Midbrain (tissue), 1 donor: Measurements from ENCODE around the gene LSM2.
A peak's percentile ranks its signal among the peaks of the same experiment; 100 is the strongest.
"Not testable (repeated sequence)": the region's sequence is repeated elsewhere in the genome, so short reads cannot be mapped to it uniquely, and the experiment has no call there.

Experiments
- DNase-seq: peaks from one replicate; lab custom pipeline; 2025; lab: John Stamatoyannopoulos, UW

The LSM2 gene

DNA sequence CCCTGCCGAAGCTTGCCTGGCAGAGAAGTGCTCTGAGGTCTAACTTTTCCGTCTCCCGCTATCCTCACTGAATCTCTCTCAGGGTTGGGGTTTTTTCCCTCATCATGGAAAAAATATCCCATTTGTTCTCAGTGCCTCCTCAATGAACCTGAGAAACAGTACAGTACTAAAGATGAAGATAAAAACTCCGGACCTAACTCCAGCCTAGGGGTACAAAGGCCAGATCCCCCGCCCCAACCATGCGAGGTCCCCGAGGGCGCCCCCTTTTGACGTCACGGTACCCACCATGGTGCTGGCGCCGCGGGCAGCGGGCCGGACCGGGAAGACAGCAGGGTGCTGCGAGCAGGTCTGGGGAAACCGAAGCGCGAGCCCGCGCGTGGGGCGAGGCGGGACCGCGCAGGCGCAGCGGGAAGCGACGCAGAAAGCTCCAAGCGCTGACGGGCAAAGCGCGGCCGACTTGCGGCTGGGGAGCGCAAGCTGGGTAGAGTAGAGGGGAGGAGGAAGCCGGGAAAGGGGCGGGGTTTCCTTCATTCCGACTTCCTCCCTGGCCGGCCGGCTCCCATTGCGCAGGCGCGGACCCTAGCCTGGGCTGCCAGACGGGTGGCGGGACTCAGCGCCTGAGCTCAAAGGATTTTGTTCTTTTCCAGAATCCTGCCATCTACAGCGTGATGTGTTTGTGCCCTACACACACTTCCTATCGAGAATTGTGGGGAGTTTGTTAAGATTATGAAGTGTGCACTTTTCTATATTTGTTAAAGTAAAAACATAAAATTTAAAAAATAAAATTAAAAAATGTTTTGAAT, at the start of gene LSM2:
LSM2 (minus strand) TSS at position 497 of the 803 bp plus-strand sequence; CDS start at position 288, 209 bp downstream.
- peak; percentile 98 for DNase-seq

DNA sequence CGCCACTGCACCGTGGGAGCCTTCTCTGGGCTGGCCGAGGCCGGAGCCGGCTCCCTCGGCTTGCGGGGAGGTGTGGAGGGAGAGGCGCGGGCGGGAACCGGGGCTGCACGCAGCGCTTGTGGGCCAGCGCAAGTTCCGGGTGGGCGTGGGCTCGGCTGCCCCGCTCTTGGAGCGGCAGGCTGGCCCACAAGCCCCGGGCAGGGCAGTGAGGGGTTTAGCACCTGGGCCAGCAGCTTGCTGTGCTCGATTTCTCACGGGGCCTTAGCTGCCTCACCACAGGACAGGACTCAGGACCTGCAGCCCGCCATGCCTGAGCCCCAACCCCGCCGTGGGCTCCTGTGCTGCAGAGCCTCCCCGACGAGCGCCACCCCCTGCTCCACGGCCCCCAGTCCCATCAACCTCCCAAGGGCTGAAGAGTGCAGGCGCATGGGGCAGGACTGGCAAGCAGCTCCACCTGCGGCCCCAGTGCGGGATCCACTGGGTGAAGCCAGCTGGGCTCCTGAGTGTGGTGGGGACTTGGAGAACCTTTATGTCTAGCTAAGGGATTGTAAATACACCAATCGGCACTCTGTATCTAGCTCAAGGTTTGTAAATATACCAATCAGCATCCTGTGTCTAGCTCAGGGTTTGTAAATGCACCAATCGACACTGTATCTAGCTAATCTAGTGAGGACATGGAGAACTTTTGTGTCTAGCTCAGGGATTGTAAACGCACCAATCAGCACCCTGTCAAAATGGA, 45.4 kb upstream of the LSM2 start:
- DNase-seq: not testable (repeated sequence)

DNA sequence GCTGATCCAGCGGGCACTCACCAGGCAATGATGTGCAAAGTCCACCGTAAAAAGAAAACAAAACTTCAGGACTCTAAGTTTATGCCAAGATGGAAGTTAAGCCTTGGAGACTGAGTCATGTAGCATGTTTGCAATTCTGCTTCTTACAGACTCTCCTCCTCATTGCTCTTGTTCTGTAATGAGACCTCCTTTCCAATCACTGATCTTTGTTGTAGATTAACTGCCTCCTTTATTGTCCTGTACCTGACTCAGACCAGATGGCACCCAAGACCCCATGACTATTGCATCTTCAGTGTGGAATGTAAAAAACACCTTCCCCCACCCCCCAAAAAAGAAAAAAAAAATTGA, 44.7 kb upstream of the LSM2 start:
- DNase-seq: no peak

DNA sequence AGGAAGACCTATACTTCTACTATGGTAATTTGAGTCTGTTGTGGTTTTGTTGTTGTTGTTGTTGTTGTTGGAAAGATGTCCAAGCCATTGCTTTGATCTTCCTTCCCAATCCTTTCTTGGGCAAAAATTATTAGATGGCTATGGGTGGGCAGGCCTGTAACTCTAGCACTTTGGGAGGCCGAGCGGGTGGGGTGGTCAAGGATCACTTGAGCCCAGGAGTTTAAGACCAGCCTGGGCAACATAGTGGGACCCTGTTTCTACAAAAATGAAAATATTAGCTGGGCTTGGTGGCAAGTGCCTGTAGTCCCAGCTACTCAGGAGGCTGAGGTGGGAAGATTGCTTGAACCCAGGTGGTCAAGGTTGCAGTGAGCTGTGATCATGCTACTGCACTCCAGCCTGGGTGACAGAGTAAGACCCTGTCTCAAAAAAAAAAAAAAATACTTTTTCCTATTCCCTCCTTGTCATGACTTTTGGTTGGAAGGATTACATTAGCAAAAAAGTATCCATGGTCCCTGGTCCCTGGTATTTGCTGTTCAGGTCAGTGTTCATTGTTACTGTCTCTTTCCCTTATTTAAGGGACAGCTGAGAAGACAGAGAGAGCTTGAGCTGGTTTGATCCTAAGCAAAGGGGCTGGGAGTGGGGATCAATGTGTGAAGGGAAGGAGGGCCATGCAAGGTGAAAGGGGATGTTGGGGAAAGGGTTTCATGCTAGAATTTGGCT, 44.2 kb upstream of the LSM2 start:
- DNase-seq: no peak

DNA sequence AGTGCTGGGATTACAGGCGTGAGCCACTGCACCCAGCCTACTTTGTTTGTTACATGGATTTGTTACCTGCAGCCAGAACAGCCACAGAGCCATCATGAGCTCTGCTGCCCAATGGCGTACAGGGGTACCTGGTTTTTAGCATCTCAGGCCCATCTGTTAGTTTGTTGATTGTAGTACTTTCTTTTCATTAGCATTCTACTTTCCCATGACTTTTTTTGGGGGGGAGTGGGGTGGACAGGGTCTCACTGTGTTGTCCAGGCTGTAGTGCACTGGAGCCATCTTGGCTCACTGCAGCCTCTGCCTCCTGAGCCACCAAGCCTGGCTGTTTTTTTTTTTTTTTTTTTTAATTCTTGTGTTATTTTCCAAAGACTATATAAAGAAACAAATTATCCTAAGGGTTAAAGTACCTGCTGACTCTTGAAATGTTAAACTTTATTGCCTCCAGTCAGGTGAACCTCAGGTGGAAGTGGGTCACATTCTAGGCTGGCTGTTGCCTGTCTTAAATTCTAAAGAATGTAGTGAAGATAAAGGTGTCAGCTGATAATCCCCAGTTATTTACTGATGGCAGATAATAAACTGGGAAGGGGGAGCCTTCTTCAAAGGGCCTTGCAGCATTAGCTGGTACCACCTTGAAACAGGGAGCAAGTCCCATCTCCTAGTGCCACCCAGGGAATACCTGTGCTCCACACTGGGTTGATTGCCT, 40.7 kb upstream of the LSM2 start:
- no peak for DNase-seq

DNA sequence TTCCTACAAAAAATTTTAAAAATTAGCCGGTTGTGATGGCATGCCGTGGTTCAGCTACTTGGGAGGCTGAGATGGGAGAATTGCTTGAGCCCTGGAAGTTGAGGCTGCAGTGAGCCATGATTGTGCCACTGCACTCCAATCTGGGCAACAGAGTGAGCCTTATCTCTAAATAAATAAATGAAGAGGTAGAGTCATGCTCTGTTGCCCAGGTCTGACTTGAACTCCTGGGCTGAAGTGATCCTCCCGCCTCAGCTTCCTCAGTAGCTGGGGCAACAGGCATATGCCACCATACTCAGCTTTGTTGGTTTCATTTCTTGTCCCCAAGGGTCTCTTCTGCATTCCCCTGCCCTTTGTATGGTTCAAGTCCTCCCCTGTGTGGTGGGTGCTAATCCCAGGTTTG, 37.7 kb upstream of the LSM2 start:
- DNase-seq: no peak

DNA sequence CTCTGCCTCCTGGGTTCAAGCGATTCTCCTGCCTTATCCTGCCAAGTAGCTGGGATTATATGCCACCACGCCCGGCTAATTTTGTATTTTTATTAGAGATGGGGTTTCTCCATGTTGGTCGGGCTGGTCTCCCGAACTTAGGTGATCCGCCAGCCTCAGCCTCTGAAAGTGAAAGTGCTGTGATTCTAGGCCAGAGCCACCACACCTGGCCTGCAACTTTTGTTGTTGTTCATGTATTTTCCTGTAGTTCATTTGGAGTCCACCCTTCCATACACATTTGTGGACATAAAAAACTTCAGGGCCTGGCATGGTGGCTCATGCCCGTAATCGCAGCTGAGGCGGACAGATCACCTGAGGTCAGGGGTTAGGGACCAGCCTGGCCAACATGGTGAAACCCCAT, 35.3 kb upstream of the LSM2 start:
- no peak for DNase-seq

DNA sequence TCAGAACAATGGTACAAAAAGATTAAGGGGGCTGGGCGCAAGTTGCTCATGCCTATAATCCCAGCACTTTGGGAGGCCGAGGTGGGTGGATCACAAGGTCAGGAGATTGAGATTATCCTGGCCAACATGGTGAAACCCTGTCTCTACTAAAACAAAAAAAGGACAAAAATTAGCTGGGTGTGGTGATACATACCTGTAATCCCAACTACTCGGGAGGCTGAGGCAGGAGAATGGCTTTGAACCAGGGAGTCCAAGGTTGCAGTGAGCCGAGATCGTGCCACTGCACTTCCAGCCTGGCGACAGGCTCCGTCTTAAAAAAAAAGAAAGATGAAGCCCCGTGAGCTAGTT, 33.0 kb upstream of the LSM2 start:
- DNase-seq: not testable (repeated sequence)

DNA sequence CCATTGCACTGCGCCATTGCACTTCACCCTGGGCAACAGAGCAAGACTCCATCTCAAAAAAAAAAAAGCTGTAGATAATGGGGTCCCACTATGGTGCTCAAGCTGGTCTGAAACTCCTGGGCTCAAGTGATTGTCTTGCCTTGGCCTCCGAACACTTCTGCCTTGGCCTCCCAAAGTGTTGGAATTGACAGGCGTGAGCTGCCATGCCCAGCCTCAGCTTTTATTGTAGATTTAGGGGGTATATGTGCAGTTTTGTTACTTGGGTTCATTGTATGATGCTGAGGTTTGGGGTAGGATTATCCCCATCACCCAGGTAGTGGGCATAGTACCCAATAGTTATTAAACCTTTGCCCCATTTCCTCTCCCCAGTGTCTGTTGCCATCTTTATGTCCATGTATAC, 32.2 kb upstream of the LSM2 start:
- DNase-seq: no peak

DNA sequence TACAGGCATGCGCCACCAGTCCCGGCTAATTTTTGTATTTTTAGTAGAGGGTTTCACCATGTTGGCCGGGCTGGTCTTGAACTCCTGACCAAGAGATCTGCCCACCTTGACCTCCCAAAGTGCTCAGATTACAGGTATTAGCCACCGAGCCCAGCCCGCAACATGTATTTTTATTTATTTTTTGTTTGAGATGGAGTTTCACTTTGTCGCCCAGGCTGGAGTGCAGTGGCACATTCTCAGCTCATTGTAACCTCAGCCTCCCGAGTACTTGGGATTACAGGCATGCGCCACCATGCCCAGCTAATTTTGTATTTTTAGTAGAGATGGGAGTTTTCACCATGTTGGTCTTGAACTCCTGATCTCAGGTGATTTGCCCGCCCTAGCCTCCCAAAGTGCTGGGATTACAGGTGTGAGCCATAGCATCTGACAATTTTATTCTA, 31.4 kb upstream of the LSM2 start:
- DNase-seq: not testable (repeated sequence)

DNA sequence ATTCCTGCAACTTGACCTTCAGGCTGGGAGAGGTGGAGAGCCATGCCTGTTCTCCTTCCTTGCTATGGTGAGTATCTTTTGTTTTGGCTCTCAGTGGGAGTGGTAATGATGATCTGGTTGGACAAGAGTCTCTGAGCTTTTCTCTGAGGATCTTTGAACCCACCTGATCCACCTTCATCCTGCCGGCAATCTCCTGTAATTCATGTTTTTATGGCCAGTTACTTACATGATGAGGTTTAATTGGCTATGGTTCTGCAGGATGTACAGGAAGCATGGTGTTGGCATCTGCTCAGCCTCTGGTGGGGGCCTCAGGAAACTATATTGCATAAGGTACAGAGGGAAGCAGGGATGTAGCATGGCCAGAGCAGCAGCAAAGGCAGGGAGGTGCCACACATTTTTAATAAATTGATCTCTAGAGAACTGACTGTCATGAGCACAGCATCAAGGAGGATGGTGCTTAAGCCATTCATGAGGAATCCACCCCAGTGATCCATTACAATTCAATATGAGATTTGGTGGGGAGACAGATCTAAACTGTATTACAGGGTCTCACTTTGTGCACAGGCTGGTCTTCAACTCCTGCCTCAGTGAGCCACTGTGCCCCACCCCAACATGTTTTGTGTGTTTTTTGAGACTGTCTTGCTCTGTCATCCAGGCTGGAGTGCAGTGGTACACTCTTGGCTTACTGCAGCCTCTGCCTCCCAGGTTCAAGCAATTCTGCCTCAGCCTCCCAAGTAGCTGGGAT, 30.8 kb upstream of the LSM2 start:
- no peak for DNase-seq

DNA sequence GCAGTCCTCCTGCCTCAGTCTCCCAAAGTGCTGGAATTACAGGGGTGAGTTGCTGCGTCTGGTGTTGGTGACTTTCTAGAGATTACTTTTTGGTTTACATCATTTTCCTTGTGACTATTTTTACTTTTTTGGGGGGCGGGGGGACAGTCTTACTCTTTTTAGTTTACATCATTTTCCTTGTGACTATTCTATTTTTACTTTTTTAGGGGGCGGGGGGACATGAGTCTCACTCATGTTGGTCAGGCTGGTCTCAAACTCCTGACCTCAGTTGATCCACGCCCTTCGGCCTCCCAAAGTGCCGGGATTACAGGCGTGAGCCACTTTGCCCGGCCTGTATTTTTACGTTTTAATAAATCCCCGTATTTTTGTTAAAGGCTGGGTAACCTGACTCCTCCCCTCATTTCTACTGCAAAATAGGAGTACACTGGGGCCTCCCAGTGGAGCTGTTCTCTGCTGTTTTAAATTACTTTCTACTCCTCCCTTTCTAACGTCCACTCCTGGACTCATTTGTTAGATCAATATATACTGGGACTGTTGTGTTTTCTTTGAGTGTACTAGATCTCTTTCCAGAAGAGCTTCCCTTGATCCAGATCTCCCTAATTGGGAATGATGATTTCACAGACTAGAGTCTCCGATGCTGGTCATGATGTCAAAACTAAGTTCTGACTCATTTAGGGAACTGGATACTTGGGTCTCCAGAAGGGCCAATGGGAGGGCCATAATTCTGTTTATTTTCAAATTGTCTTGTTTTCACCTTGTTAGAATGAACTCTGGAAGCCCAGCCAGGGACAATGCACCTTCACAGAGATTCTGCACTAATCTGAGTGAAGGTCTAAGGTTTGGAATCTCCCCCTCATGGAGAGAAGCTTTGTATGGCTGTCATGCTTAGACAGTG, 30.0 kb upstream of the LSM2 start:
- DNase-seq: no peak

DNA sequence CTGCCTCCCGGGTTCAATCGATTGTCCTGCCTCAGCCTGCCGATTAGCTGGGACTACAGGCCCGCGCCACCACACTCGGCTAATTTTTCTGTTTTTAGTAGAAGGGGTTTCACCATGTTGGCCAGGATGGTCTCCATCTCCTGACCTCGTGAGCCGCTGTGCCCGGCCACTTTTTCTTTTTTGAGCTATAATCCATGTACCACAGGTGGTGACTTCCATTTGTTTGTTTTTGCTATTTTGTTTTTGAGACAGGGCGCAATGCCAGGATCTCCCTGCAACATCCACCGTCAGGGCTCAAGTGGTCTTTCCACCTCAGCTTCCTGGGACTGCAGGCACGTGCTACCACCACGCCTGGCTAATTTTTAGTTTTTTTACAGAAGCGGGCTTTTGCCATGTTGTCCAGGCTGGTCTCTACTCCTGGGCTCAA, 29.3 kb upstream of the LSM2 start:
- DNase-seq: no peak

DNA sequence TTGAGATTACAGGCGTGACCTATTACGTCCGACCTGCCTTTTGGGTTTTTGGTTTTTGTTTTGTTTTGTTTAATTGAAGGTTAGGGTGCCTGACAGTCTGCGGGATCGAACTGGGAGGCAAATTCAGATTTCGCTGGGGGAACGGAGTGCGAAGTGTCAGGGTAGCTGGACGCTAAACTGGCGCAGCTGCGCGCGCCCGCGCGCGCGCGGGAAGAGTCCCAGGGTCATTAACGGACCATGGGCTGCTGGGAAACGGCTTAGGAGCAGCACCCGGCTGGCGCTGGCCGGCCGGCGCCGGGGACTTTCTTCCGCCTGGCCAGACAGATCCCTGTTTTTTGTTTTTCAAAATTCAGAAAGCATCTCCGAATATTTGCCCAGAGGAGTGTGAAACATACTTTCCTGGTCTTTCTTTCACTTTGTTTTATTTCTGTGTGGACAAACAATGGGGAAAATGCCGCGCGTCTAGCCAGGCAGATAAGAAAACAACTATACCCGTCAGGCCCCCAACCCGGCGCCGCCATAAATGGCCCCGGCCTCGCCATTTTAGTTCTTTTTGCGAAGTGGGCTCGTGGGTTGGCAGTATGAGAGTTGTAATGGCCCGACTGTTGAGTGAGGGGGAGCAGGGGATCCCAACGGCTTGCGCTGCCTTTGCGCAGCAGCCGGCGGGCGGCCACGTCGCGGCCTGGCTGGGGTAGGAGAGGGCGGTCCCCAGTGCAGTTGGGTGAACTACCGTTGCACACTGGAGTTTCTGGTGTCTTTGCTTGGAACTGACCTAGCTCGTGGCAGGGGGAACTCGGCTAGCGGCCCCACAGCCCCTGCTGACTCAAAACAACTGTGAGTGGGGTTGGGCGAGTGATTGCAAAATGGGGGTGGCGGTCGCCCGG, 27.8 kb upstream of the LSM2 start:
- DNase-seq: peak; percentile 94

DNA sequence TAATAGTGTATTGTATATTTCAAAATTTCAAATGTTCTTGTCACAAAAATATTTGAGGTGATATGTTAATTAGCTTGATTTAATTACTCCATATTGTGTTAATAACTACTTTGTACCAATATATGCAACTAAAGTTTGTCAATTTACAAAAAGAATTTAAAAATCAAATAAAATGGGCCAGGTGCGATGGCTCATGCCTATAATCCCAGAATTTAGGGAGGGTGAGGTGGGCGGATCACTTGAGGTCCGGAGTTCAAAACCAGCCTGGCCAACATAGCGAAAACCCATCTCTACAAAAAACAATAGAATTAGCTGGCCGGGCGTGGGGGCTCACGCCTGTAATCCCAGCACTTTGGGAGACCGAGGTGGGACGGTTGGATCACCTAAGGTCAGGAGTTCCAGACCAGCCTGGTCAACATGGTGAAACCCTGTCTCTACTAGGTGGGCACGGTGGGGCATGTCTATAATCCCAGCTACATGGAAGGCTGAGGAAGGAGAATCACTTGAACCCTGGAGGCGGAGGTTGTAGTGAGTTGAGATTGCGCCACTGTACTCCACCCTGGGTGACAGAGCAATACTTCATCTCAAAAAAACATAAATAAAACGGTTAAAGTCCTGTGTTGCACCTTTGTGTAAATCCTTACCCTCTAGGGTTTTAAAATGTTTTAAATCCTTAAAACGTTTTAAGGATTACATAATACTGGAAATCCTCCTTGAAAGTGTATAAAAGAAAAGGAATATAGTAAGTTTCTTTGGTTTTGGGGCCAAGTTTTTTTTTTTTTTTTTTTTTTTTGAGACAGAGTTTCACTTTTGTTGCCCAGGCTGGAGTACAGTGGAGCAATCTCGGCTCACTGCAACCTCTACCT, 24.8 kb upstream of the LSM2 start:
- no peak for DNase-seq

DNA sequence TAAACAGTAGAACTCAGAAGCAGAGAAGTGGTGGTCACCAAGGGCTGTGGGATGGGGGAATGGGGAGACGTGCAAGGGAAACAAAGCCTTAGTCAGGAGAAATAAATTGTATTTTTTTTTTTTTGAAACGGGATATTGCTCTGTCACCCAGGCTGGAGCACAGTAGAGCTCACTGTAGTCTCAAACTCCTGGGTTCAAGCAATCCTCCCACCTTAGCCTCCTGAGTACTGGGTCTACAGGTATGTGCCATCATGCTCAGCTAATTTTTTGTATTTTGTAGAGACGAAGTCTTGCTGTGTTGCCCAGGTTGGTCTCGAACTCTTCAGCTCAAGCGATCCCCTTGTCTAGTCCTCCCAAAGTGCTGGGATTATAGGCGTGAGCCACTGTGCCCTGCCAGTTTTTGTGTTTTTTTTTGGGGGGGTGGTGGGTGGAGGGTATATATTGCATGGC, 24.1 kb upstream of the LSM2 start:
- no peak for DNase-seq

DNA sequence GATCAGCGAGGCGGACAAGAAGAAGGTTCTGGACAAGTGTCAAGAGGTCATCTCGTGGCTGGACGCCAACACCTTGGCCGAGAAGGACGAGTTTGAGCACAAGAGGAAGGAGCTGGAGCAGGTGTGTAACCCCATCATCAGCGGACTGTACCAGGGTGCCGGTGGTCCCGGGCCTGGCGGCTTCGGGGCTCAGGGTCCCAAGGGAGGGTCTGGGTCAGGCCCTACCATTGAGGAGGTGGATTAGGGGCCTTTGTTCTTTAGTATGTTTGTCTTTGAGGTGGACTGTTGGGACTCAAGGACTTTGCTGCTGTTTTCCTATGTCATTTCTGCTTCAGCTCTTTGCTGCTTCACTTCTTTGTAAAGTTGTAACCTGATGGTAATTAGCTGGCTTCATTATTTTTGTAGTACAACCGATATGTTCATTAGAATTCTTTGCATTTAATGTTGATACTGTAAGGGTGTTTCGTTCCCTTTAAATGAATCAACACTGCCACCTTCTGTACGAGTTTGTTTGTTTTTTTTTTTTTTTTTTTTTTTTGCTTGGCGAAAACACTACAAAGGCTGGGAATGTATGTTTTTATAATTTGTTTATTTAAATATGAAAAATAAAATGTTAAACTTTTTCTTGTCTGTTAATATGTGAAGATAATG, 23.0 kb upstream of the LSM2 start:
- DNase-seq: peak; percentile 82
